Transverse colon (tissue), 4 donors: ENCODE data around the gene RAB40C. TPM values are rescaled to one million over a fixed set of nuclear protein-coding genes. Genes with fewer than 3 reads are reported as not detected.

Source experiments
- DNase-seq: peaks from one replicate; pipeline ENCODE4 v3.0.0-alpha.2; 2019
- H3K27ac ChIP-seq, 4 donors: fragments of 200-600 bp; sonication (generic); 2 replicates each; pipeline ENCODE4 v1.5.1; 2016 to 2018; ENCODE audit warnings: inconsistent platforms in 4 of 4
- H3K27me3 ChIP-seq: fragments of 200-600 bp; sonication (generic); 2 replicates; pipeline ENCODE4 v1.5.1; 2017; ENCODE audit warnings: inconsistent platforms
- H3K36me3 ChIP-seq, 4 donors: fragments of 200-600 bp; sonication (generic); 2 replicates each; pipeline ENCODE4 v1.5.1; 2017 to 2019; ENCODE audit warnings: inconsistent platforms in 4 of 4
- H3K4me1 ChIP-seq, 4 donors: fragments of 200-600 bp; sonication (generic); 2 replicates each; pipeline ENCODE4 v1.5.1; 2017 to 2020; ENCODE audit warnings: inconsistent platforms in 4 of 4
- H3K4me3 ChIP-seq, 4 donors: fragments of 200-600 bp; sonication (generic); 1 replicate in 1 of 4; 2 replicates in 3 of 4; pipeline versions ENCODE4 v1.5.1 to v1.6.1; 2017 to 2019; ENCODE audit warnings: inconsistent platforms in 4 of 4
- H3K9me3 ChIP-seq, 2 donors: fragments of 200-600 bp; sonication (generic); 2 replicates each; pipeline ENCODE4 v1.5.1; 2017 to 2019; ENCODE audit warnings: inconsistent platforms in 2 of 2
- EP300 ChIP-seq: sonication (generic); formaldehyde crosslinking; IDR thresholded peaks from one replicate; pipeline ENCODE4 v1.6.1; 2017; ENCODE audit warnings: antibody characterized with exemption, low read depth
- POLR2A ChIP-seq: fragments of 450-650 bp; IDR thresholded peaks from one replicate; pipeline ENCODE4 v1.6.1; 2016; ENCODE audit warnings: antibody characterized with exemption, mild to moderate bottlenecking, moderate library complexity
- POLR2AphosphoS5 ChIP-seq, 3 donors: sonication (generic); formaldehyde crosslinking; IDR thresholded peaks; one replicate each; pipeline ENCODE4 v1.6.1; 2016; ENCODE audit warnings: antibody characterized with exemption in 3 of 3
- WGBS, 2 donors: methylation state at CpG; one replicate each; pipeline ENCODE4 v1.1.5; 2018; ENCODE audit warnings: low coverage in 1 of 2; 5-methylcytosine and 5-hydroxymethylcytosine counted together
- in situ Hi-C, 4 donors: fragments of 200-750 bp; cut with MboI; loops; one replicate each; pipeline versions ENCODE4 v1.15.0 to v1.15.1; 2017; ENCODE audit warnings: low sequenced_read_pairs in 3 of 4, low pct_ligation_motif_present in 1 of 4, low pct_unique_long_range_greater_than_20kb in 1 of 4
- intact Hi-C: fragments of 100-400 bp; cut with DNase I; formaldehyde crosslinking; loops from one replicate; pipeline ENCODE4 v1.15.1; 2023; ENCODE audit warnings: low total_unique reads
- total RNA-seq, 4 donors: library from RNA; depleted of rRNA; stranded (reverse); fragments of >200 nt; gene quantifications; one replicate each; pipeline ENCODE4 v1.1.0, GENCODE V29; 2016
- TF ChIP-seq, protein P1 (sequence below), 5 experiments: fragments of 200-600 bp in 3 of 5; fragments of 450-650 bp in 2 of 5; sonication (generic) in 3 of 5; IDR thresholded peaks; 1 replicate in 2 of 5; 2 replicates in 3 of 5; pipeline ENCODE4 v1.5.1; 2016 to 2017; ENCODE audit warnings: antibody characterized with exemption in 5 of 5, inconsistent platforms in 3 of 5, mild to moderate bottlenecking in 2 of 5, moderate library complexity in 1 of 5

RAB40C gene
- total RNA-seq, 4 donors from 2014 or later: 54.8 to 111 (median 83.5) TPM

DNA sequence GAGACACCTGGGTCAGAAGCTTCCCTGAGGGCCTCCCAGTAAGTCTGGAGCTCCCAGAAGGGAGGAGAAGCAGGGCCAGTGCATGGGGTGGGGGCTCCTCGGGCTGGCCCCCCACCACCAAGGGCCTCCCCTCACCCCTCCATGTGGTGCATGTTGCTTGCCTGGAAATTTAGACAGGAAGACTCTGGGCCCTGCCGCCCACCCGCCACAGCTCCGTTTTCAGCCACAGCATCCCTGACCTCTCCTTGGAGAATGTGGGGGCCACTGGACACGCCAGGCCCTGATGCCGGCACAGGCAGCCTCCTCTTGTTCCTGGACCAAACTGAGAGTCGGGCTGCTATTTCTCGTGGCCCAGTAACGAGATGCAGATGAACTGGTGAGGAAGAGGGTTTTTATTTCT is 49.0 kb downstream of the RAB40C start:
- no peak overlapping the region for H3K4me3 ChIP-seq
- H3K27ac ChIP-seq: no peak overlapping the region
- no peaks in the 10 kb centered on the region for H3K36me3 ChIP-seq
- WGBS, 2 donors: 82 to 93% methylated on average over 5 to 8 of the region's 9 CpGs
- intact Hi-C loops: no loop called here
- TF ChIP-seq POLR2AphosphoS5 (IDR thresholded peaks at IDR 0.05) (no peak), EP300 (no peak), POLR2A (no peak)
- TF ChIP-seq, protein P1, sequence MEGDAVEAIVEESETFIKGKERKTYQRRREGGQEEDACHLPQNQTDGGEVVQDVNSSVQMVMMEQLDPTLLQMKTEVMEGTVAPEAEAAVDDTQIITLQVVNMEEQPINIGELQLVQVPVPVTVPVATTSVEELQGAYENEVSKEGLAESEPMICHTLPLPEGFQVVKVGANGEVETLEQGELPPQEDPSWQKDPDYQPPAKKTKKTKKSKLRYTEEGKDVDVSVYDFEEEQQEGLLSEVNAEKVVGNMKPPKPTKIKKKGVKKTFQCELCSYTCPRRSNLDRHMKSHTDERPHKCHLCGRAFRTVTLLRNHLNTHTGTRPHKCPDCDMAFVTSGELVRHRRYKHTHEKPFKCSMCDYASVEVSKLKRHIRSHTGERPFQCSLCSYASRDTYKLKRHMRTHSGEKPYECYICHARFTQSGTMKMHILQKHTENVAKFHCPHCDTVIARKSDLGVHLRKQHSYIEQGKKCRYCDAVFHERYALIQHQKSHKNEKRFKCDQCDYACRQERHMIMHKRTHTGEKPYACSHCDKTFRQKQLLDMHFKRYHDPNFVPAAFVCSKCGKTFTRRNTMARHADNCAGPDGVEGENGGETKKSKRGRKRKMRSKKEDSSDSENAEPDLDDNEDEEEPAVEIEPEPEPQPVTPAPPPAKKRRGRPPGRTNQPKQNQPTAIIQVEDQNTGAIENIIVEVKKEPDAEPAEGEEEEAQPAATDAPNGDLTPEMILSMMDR (IDR thresholded peaks at IDR 0.05): no peak
- no peak for DNase-seq
- no peaks in the 10 kb centered on the region for H3K9me3 ChIP-seq
- in situ Hi-C loops: no loop called here
- no peaks in the 10 kb centered on the region for H3K27me3 ChIP-seq
- peaks cover 22 to 40% (median 35%) of the 10 kb centered on the region in 4 donors for H3K4me1 ChIP-seq

DNA sequence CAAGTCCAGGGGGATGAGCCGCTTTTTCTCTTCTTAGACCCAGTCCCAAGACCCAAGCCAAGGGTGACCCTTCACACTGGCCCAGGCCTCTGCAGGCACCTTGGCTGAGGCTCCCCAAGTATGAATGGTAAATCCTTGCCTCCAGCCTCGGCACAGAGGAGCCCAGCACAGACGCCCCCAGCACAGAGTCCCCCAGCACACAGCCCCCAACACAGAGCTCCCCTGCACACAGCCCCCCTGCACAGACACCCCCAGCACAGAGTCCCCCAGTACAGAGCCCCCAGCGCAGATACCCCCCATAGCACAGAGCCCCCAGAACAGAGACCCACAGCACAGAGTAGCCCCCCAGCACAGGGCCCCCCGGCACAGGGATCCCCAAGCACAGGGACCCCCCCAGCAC is 50.7 kb downstream of the RAB40C start:
- TF ChIP-seq, protein P1 (IDR thresholded peaks at IDR 0.05): no peak
- TF ChIP-seq EP300 (no peak), POLR2A (no peak), POLR2AphosphoS5 (IDR thresholded peaks at IDR 0.05) (no peak)
- no peaks in the 10 kb centered on the region for H3K27me3 ChIP-seq
- 80% methylated on average over 4 of the region's 5 CpGs; no CpG with 5 or more reads in 1 of the 2 donors for WGBS, 2 donors
- intact Hi-C loops (no loop called here), in situ Hi-C loops (no loop called here)
- H3K27ac ChIP-seq: peak overlapping the region in 3 of 4 donors; percentile 93 to 95 (median 95)
- no peaks in the 10 kb centered on the region for H3K36me3 ChIP-seq
- peaks cover 19 to 45% (median 43%) of the 10 kb centered on the region in 4 donors for H3K4me1 ChIP-seq
- DNase-seq: no peak
- peak overlapping the region in 1 of 4 donors; percentile 85 for H3K4me3 ChIP-seq
- H3K9me3 ChIP-seq: no peaks in the 10 kb centered on the region

DNA sequence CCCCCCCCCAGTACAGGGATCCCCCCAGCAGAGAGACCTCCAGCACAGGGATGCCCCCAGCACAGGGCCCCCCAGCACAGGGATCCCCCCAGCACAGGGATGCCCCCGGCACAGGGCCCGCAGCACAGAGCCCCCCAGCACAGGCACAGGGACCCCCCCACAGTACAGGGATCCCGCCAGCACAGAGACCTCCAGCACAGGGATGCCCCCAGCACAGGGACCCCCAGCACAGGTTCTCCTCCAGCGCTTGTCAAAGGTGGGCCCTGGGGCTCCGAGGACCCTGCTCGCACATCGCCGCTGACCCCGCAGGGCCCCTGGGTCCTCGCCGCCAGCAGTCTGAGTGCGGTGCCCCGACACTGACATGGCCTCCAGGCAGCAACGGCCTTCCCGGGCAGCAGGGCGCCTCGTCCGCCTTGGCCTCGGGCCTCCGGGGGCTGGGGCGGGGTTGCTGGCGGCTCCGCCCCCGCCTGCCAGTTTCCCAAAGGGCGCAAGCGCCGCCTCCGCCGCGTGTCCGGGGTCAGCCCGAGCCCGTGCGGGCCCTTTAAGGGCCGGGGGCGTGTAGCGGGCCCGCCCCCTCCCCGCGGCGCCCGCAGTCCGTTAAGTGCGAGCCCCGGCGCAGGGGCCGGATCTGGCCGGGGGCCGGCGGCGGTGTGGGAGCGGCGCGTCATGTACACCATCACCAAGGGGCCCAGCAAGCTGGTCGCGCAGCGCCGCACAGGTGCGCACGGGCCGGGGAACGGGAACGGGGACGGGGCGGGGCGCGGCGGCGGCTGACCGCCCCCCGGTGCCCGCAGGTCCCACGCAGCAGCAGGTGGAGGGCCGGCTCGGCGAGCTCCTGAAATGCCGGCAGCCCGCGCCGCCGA is 51.7 kb downstream of the RAB40C start, which contains the start of gene MCRIP2:
Gene MCRIP2 (plus strand): TSS at position 503 of the 863 bp plus-strand sequence. CDS start 164 bp downstream, at position 667.
- in situ Hi-C loops: no loop called here
- DNase-seq: peak; percentile 93
- Histone ChIP-seq H3K9me3 (no peaks in the 10 kb centered on the region), H3K4me1 (peaks cover 23 to 52% (median 50%) of the 10 kb centered on the region in 4 donors), H3K36me3 (no peaks in the 10 kb centered on the region), H3K4me3 (peak within 1 kb of the TSS; percentile 84 to 96 (median 88)), H3K27ac (peak within 1 kb of the TSS; percentile 93 to 96 (median 95)), H3K27me3 (no peaks in the 10 kb centered on the region)
- WGBS, 2 donors: 1% methylated on average over 42 of the region's 81 CpGs; no CpG with 5 or more reads in 1 of the 2 donors
- TF ChIP-seq POLR2A (peak; percentile 81), POLR2AphosphoS5 (IDR thresholded peaks at IDR 0.05) (peak; percentile 36 to 86 (median 82)), EP300 (no peak)
- TF ChIP-seq, protein P1 (IDR thresholded peaks at IDR 0.05): no peak
- intact Hi-C loops: no loop called here
